CD14-positive monocyte (primary cell): ENCODE results near the gene KAT6B. TPM values are rescaled to one million over a fixed set of nuclear protein-coding genes. Genes with fewer than 3 reads are reported as not detected.

Experiments
- DNase-seq, 3 donors: peaks; one replicate each; pipeline ENCODE4 v3.0.0-alpha.2; 2011 to 2022
- H2AFZ ChIP-seq: 2 replicates; pipeline ENCODE4 v1.6.0; 2012; ENCODE audit warnings: mild to moderate bottlenecking, low read depth, low read length, inconsistent platforms; ENCODE audit not compliant: insufficient read depth, poor library complexity, severe bottlenecking
- H3K27ac ChIP-seq, 2 donors: 1 replicate in 1 of 2; 2 replicates in 1 of 2; pipeline ENCODE4 v1.5.1; 2012 to 2013; ENCODE audit warnings: low read length in 2 of 2, control low read depth in 1 of 2, inconsistent platforms in 1 of 2, low read depth in 1 of 2, mild to moderate bottlenecking in 1 of 2
- H3K27me3 ChIP-seq, 2 donors: one replicate each; pipeline versions ENCODE4 v1.6.0 to v1.6.1; 2011 to 2013; ENCODE audit warnings: low read length in 2 of 2; ENCODE audit not compliant: control insufficient read depth in 2 of 2, insufficient read depth in 2 of 2
- H3K36me3 ChIP-seq, 2 donors: replicated peaks in 1 of 2; 1 replicate in 1 of 2; 2 replicates in 1 of 2; pipeline versions ENCODE4 v1.5.1 to v1.6.1; 2012 to 2013; ENCODE audit warnings: low read length in 2 of 2, control low read depth in 1 of 2, inconsistent platforms in 1 of 2, mild to moderate bottlenecking in 1 of 2; ENCODE audit not compliant: insufficient read depth in 2 of 2, control insufficient read depth in 1 of 2
- H3K4me1 ChIP-seq, 2 donors: 1 replicate in 1 of 2; 2 replicates in 1 of 2; pipeline versions ENCODE4 v1.5.1 to v1.6.1; 2012 to 2013; ENCODE audit warnings: low read length in 2 of 2, control low read depth in 1 of 2, inconsistent platforms in 1 of 2, mild to moderate bottlenecking in 1 of 2, moderate library complexity in 1 of 2; ENCODE audit not compliant: insufficient read depth in 2 of 2, control insufficient read depth in 1 of 2
- H3K4me2 ChIP-seq: replicated peaks from 2 replicates; pipeline ENCODE3; 2012; ENCODE audit warnings: low read length, moderate library complexity, mild to moderate bottlenecking; ENCODE audit not compliant: poor library complexity, severe bottlenecking; ENCODE audit errors: extremely low read depth
- H3K4me3 ChIP-seq, 3 experiments: fragments of 200-600 bp in 1 of 3; sonication (generic) in 1 of 3; replicated peaks in 1 of 3; 1 replicate in 2 of 3; 2 replicates in 1 of 3; pipeline ENCODE4 v1.5.1; 2011 to 2013; ENCODE audit warnings: low read length in 3 of 3, mild to moderate bottlenecking in 3 of 3, control low read depth in 2 of 3, low read depth in 2 of 3, inconsistent platforms in 1 of 3, moderate library complexity in 1 of 3
- H3K79me2 ChIP-seq: 2 replicates; pipeline ENCODE4 v1.6.0; 2012; ENCODE audit warnings: mild to moderate bottlenecking, control low read depth, inconsistent platforms, low read length, moderate library complexity; ENCODE audit not compliant: insufficient read depth
- H3K9ac ChIP-seq: 2 replicates; pipeline ENCODE4 v1.6.0; 2017; ENCODE audit warnings: low read length, mild to moderate bottlenecking; ENCODE audit not compliant: insufficient read depth, poor library complexity, severe bottlenecking
- H3K9me3 ChIP-seq, 2 donors: replicated peaks in 1 of 2; 1 replicate in 1 of 2; 2 replicates in 1 of 2; pipeline versions ENCODE4 v1.5.1 to v1.6.1; 2012 to 2013; ENCODE audit warnings: low read length in 2 of 2, control low read depth in 1 of 2; ENCODE audit not compliant: control insufficient read depth in 1 of 2, insufficient read depth in 1 of 2
- H4K20me1 ChIP-seq: 2 replicates; pipeline ENCODE4 v1.6.0; 2012; ENCODE audit warnings: mild to moderate bottlenecking, low read length, control low read depth, moderate library complexity; ENCODE audit not compliant: insufficient read depth
- H3K27ac Mint-ChIP-seq, 7 donors: one replicate each; pipeline ENCODE4 v1.8.0; 2020; ENCODE audit warnings: mild to moderate bottlenecking in 7 of 7, mixed read lengths in 7 of 7, moderate library complexity in 6 of 7, inconsistent platforms in 2 of 7
- H3K27me3 Mint-ChIP-seq, 3 donors: one replicate each; pipeline ENCODE4 v1.8.0; 2021 to 2022; ENCODE audit warnings: low read depth in 3 of 3, mild to moderate bottlenecking in 3 of 3, mixed read lengths in 3 of 3, moderate library complexity in 3 of 3, inconsistent platforms in 1 of 3
- H3K36me3 Mint-ChIP-seq, 2 donors: one replicate each; pipeline ENCODE4 v1.8.0; 2020; ENCODE audit warnings: mixed read lengths in 2 of 2, inconsistent platforms in 1 of 2, mild to moderate bottlenecking in 1 of 2
- H3K4me1 Mint-ChIP-seq: one replicate; pipeline ENCODE4 v1.8.0; 2020; ENCODE audit warnings: mild to moderate bottlenecking, mixed read lengths
- H3K4me3 Mint-ChIP-seq, 2 donors: one replicate each; pipeline ENCODE4 v1.8.0; 2020; ENCODE audit warnings: mild to moderate bottlenecking in 2 of 2, mixed read lengths in 2 of 2, moderate library complexity in 1 of 2
- H3K9me3 Mint-ChIP-seq, 7 donors: one replicate each; pipeline ENCODE4 v1.8.0; 2020 to 2022; ENCODE audit warnings: mixed read lengths in 7 of 7, mild to moderate bottlenecking in 6 of 7, moderate library complexity in 6 of 7, inconsistent platforms in 2 of 7
- WGBS: methylation state at CpG from one replicate; pipeline ENCODE4 v1.1.5; 2013; ENCODE audit warnings: missing lambda C conversion rate; ENCODE audit not compliant: insufficient coverage; 5-methylcytosine and 5-hydroxymethylcytosine counted together
- intact Hi-C, 2 donors: fragments of 100-400 bp; cut with micrococcal nuclease; formaldehyde crosslinking; loops; one replicate each; pipeline versions ENCODE4 v1.15.0 to v1.15.1; 2023
- polyA plus RNA-seq, 3 donors: library from polyadenylated mRNA; depleted of rRNA in 1 of 3; unstranded in 2 of 3; stranded (reverse) in 1 of 3; fragments of 300-500 nt in 2 of 3; fragments of >200 nt in 1 of 3; fragmentation: Illumina TruSeq in 2 of 3; gene quantifications; 1 replicate in 2 of 3; 2 replicates in 1 of 3; pipeline ENCODE4 v1.2.3, GENCODE V29; 2012 to 2021
- TF ChIP-seq, protein P1 (sequence below): fragments of 200-600 bp; IDR thresholded peaks from one replicate; pipeline ENCODE4 v1.8.0; 2022; ENCODE audit warnings: antibody characterized with exemption, mild to moderate bottlenecking

KAT6B gene
- polyA plus RNA-seq, 3 donors = 3.3 to 6.4 (median 6.2) TPM

- 100% methylated on average over 3 of the region's 8 CpGs for WGBS
- H3K79me2 ChIP-seq = no peaks in the 10 kb centered on the region
- no peak overlapping the region for H3K27ac ChIP-seq
- no peaks in the 10 kb centered on the region for H3K36me3 ChIP-seq
- H3K36me3 Mint-ChIP-seq = peaks cover 0 to 3% of the 10 kb centered on the region in 2 donors
- no peaks in the 10 kb centered on the region for H3K9me3 ChIP-seq
- H3K27me3 ChIP-seq = no peaks in the 10 kb centered on the region
- intact Hi-C loops = no loop called here
- no peak overlapping the region for H3K4me3 ChIP-seq
- H3K27ac Mint-ChIP-seq = no peak overlapping the region
- no peak for DNase-seq
- TF ChIP-seq, protein P1, sequence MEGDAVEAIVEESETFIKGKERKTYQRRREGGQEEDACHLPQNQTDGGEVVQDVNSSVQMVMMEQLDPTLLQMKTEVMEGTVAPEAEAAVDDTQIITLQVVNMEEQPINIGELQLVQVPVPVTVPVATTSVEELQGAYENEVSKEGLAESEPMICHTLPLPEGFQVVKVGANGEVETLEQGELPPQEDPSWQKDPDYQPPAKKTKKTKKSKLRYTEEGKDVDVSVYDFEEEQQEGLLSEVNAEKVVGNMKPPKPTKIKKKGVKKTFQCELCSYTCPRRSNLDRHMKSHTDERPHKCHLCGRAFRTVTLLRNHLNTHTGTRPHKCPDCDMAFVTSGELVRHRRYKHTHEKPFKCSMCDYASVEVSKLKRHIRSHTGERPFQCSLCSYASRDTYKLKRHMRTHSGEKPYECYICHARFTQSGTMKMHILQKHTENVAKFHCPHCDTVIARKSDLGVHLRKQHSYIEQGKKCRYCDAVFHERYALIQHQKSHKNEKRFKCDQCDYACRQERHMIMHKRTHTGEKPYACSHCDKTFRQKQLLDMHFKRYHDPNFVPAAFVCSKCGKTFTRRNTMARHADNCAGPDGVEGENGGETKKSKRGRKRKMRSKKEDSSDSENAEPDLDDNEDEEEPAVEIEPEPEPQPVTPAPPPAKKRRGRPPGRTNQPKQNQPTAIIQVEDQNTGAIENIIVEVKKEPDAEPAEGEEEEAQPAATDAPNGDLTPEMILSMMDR = no peak
- no peaks in the 10 kb centered on the region for H4K20me1 ChIP-seq
- no peak overlapping the region for H3K9ac ChIP-seq
- H3K4me2 ChIP-seq = no peak overlapping the region
- H3K27me3 Mint-ChIP-seq = no peaks in the 10 kb centered on the region
- no peak overlapping the region for H2AFZ ChIP-seq
- no peaks in the 10 kb centered on the region for H3K4me1 Mint-ChIP-seq
- H3K4me3 Mint-ChIP-seq = no peak overlapping the region
- H3K4me1 ChIP-seq = no peaks in the 10 kb centered on the region
- no peaks in the 10 kb centered on the region for H3K9me3 Mint-ChIP-seq
Observed at GRCh38 chr10:74949843-74950765, 123.7 kb downstream of the KAT6B start.

DNA sequence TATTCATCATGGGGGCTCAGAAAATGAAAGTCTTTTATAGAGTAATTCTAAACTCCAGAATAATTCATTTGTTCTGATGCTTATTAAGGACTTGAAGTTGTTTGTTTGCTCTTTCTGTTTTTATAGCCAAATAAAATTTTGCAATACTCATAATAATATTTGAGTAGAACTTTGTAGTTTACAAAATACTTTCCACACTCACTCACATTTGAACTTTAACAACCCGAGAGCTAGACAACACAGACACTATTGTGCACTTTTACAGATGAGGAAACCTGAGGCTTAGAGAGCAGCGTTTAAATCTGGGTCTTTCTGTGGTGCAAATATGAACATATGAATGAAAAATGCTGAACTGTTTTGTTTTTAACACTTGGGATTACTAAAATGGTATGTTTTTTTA lies 126.8 kb downstream of the KAT6B start:
- 100% methylated on average over 1 of the region's 2 CpGs for WGBS
- H3K4me3 Mint-ChIP-seq = no peak overlapping the region
- Histone ChIP-seq H3K36me3 (no peaks in the 10 kb centered on the region), H3K27ac (no peak overlapping the region), H4K20me1 (no peaks in the 10 kb centered on the region), H3K9ac (no peak overlapping the region), H3K4me2 (no peak overlapping the region), H2AFZ (no peak overlapping the region), H3K27me3 (no peaks in the 10 kb centered on the region), H3K4me1 (no peaks in the 10 kb centered on the region), H3K79me2 (no peaks in the 10 kb centered on the region), H3K9me3 (no peaks in the 10 kb centered on the region), H3K4me3 (no peak overlapping the region)
- TF ChIP-seq, protein P1 = no peak
- no peaks in the 10 kb centered on the region for H3K27me3 Mint-ChIP-seq
- peaks cover 0 to 3% of the 10 kb centered on the region in 2 donors for H3K36me3 Mint-ChIP-seq
- intact Hi-C loops = no loop called here
- peaks cover 3% of the 10 kb centered on the region for H3K4me1 Mint-ChIP-seq
- DNase-seq = no peak
- no peak overlapping the region for H3K27ac Mint-ChIP-seq
- no peaks in the 10 kb centered on the region for H3K9me3 Mint-ChIP-seq
